HepG2 (cell line): ENCODE results near the gene ATP8B2.

Experiments
- AKNA ChIP-seq: sonication (generic); formaldehyde crosslinking; IDR thresholded peaks from 2 replicates; pipeline ENCODE4 v1.4.0; 2020; ENCODE audit warnings: missing genetic modification reagents, borderline replicate concordance
- ZSCAN5A ChIP-seq: sonication (generic); formaldehyde crosslinking; IDR thresholded peaks from 2 replicates; pipeline ENCODE4 v1.8.0; 2022; ENCODE audit warnings: mild to moderate bottlenecking, missing genetic modification reagents, borderline replicate concordance

- TF ChIP-seq ZSCAN5A (no peak), AKNA (no peak)
Observed at GRCh38 chr1:154323493-154323892, 1.8 kb upstream of the ATP8B2 start.
